H54 (cell line): Measurements from ENCODE around the gene GRAMD1A.
A peak's percentile ranks its signal among the peaks of the same experiment; 100 is the strongest.
"Not testable (repeated sequence)": the region's sequence is repeated elsewhere in the genome, so short reads cannot be mapped to it uniquely, and the experiment has no call there.

ENCODE experiments used
- DNase-seq: peaks from one replicate; pipeline ENCODE4 v3.0.0; 2011; ENCODE audit warnings: low spot score, mixed read lengths; ENCODE audit not compliant: insufficient read length
- FAIRE-seq: peaks from 3 replicates; lab custom pipeline; 2011; peaks lifted over from hg19 to GRCh38; lab: Jason Lieb, UNC
- POLR2A ChIP-seq: IDR thresholded peaks from 2 replicates; pipeline ENCODE4 v1.6.1; 2011; ENCODE audit warnings: low read depth, mild to moderate bottlenecking, low read length

Gene GRAMD1A

DNA sequence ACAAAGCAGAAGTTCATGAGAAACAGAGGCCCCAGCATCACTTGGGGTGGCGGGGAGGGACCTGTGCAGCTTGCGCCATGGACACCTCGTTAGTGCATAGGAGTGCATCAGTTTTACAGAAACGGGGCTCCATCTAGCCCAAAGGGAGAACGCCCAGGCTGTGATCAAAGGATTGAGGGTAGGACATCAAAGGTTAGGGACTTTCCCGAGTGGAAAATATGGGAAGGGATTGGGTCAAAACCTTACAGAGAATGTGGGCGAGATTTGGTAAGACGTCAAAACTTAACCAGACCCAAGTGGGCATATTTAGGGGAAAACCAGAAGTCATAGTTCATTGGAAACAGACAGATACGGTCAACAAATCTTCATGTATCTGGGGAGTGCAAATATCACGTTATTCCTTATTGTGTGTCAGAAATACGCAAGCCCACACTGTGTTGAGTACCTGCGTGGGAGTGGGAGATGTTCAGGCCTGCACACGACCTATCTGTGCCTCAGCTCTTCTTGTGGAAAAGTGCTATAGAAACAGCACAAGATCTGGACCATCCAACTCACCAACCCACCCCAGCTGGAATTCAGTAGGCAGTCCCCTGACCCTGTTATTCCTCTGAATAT, 9.4 kb upstream of the GRAMD1A start:
- TF ChIP-seq POLR2A: no peak
- no peak for FAIRE-seq
- no peak for DNase-seq

- DNase-seq (no peak), FAIRE-seq (no peak)
- no peak for TF ChIP-seq POLR2A
Observed at GRCh38 chr19:34991542-34992333, 8.4 kb upstream of the GRAMD1A start.

DNA sequence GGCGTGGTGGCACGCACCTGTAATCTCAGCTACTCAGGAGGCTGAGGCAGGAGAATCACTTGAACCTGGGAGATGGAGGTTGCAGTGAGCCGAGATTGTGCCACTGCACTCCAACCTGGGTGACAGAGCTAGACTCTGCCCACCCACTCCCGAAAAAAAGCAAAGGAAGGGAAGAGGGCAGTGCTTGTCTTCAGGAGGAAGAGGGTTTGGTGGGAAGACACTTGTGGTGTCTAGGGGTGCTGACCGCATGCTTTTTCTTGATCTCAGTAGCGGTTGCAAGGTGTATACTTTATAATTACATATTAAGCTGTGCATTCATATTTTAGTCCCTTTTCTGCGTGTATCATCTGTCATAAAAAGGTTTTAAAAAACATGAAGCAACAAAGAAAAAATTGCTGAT, 7.5 kb upstream of the GRAMD1A start:
- not testable (repeated sequence) for DNase-seq, FAIRE-seq

GRCh38 chr19:34994286-34994642, 5.9 kb upstream of the GRAMD1A start:
- no peak for DNase-seq
- no peak for TF ChIP-seq POLR2A
- no peak for FAIRE-seq

- no peak for TF ChIP-seq POLR2A
- DNase-seq (no peak), FAIRE-seq (no peak)
Observed at GRCh38 chr19:34994643-34995541, 5.2 kb upstream of the GRAMD1A start.

DNA sequence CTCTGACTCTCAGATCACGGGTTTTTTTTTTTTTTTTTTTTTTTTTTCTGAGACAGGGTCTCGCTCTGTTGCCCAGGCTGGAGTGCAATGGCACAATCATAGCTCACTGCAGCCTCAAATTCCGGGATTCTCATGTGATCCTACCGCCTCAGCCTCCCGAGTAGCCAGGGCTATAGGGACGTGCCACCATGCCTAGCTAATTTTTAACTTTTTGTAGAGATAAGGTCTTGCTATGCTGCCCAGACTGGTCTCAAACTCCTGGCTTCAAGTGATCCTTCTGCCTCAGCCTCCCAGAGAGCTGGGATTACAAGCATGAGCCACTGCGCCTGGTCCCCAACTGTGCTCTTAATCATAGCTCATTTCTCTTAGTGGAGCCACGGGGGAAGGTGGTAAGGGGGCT, 4.6 kb upstream of the GRAMD1A start:
- TF ChIP-seq POLR2A: no peak
- DNase-seq (no peak), FAIRE-seq (no peak)

DNA sequence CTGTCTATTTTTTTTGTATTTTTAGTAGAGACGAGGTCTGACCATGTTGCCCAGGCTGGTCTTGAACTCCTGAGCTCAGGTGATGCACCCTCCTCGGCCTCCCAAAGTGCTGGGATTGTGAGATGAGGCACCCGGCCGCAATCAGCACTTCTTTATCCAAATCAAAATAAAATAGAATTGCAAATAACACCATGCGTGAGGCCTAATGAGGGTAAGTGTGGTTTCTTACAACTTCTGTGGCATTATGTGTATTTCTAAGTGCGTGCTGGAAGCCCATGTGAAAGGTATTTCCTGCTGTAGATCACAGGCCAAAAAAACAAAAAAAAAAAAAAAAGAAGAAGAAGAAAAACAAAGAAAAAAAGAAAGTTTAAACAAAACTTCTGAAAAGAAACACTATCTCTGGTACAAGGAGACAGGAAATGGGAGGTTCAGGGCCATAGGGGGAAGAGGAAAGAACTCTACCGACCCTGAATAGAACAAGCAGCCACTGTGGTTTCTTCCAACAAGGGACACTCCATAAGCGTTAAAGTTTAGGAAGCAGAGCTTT, 3.0 kb upstream of the GRAMD1A start:
- no peak for TF ChIP-seq POLR2A
- no peak for FAIRE-seq
- DNase-seq: no peak

GRCh38 chr19:34998224-34998623, 1.9 kb upstream of the GRAMD1A start:
- DNase-seq, FAIRE-seq: not testable (repeated sequence)

GRCh38 chr19:34998777-34999497, 1.2 kb upstream of the GRAMD1A start:
- FAIRE-seq (no peak), DNase-seq (no peak)
- TF ChIP-seq POLR2A: no peak

GRCh38 chr19:35000338-35000646, 169 bp downstream of the GRAMD1A start:
- TF ChIP-seq POLR2A: peak; percentile 67; the same call in 1 of the 2 replicates
- FAIRE-seq (no peak), DNase-seq (no peak)

- FAIRE-seq (no peak), DNase-seq (peak; percentile 65)
- TF ChIP-seq POLR2A: no peak
Observed at GRCh38 chr19:35000647-35001501, 751 bp downstream of the GRAMD1A start.

DNA sequence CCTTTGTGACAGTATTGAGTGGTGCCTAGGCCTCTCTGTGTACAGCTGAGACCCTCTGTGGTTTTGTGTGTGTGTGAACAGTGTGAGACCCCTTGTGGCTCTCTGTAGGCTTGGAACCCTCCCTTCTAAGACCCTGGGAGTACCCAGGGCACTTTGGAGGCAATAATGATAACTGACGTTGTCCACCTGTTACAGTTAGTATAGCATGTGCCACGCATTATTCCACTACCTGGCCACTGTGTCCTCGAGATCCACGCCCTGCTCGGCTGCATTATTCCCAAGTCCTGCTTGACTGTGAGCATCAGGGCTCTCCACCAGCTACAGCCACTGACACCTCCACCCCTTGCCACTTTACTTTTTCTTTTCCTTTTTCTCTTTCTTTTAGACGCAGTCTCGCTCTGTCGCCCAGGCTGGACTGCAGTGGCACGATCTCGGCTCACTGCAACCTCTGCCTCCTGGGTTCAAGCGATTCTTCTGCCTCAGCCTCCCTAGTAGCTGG, 2.0 kb downstream of the GRAMD1A start:
- FAIRE-seq: no peak
- no peak for TF ChIP-seq POLR2A
- no peak for DNase-seq
